Smooth muscle cell (in vitro differentiated cells): Measurements from ENCODE around the gene KIAA1614. TPM values are rescaled to one million over a fixed set of nuclear protein-coding genes. Genes with fewer than 3 reads are reported as not detected.

Experiments used
- DNase-seq: peaks from one replicate; lab custom pipeline; 2025; ENCODE audit not compliant: unreplicated experiment; lab: John Stamatoyannopoulos, UW
- H2AFZ ChIP-seq: fragments of 200-600 bp; sonication (generic); 2 replicates; pipeline ENCODE4 v1.6.0; 2016; ENCODE audit warnings: antibody characterized with exemption, low read depth, mild to moderate bottlenecking
- H3F3A ChIP-seq: fragments of 200-600 bp; sonication (generic); 2 replicates; pipeline ENCODE4 v1.6.0; 2017; ENCODE audit warnings: antibody characterized with exemption, low read depth
- H3K27ac ChIP-seq: fragments of 200-600 bp; sonication (generic); 2 replicates; pipeline ENCODE4 v1.5.1; 2016; ENCODE audit warnings: low read depth, mild to moderate bottlenecking
- H3K27me3 ChIP-seq: fragments of 200-600 bp; sonication (generic); 2 replicates; pipeline ENCODE4 v1.6.1; 2016; ENCODE audit warnings: low read depth, mild to moderate bottlenecking
- H3K36me3 ChIP-seq: fragments of 200-600 bp; sonication (generic); 2 replicates; pipeline ENCODE4 v1.5.1; 2016; ENCODE audit warnings: low read depth
- H3K4me1 ChIP-seq: fragments of 200-600 bp; sonication (generic); 2 replicates; pipeline ENCODE4 v1.5.1; 2016; ENCODE audit warnings: low read depth
- H3K4me2 ChIP-seq: fragments of 200-600 bp; sonication (generic); 2 replicates; pipeline ENCODE4 v1.6.0; 2016; ENCODE audit warnings: mild to moderate bottlenecking
- H3K4me3 ChIP-seq: fragments of 200-600 bp; sonication (generic); 2 replicates; pipeline ENCODE4 v1.5.1; 2016; ENCODE audit warnings: mild to moderate bottlenecking
- H3K79me2 ChIP-seq: fragments of 200-600 bp; sonication (generic); 2 replicates; pipeline ENCODE4 v1.6.0; 2016; ENCODE audit warnings: low read depth, mild to moderate bottlenecking
- H3K9ac ChIP-seq: fragments of 200-600 bp; sonication (generic); 2 replicates; pipeline ENCODE4 v1.6.0; 2016; ENCODE audit warnings: low read depth
- H3K9me3 ChIP-seq: fragments of 200-600 bp; sonication (generic); replicated peaks from 2 replicates; pipeline ENCODE4 v1.5.1; 2016; ENCODE audit warnings: low read depth
- H4K20me1 ChIP-seq: fragments of 200-600 bp; sonication (generic); 2 replicates; pipeline ENCODE4 v1.6.0; 2016; ENCODE audit warnings: low read depth
- CTCF ChIP-seq: fragments of 200-600 bp; sonication (generic); IDR thresholded peaks from 2 replicates; pipeline ENCODE4 v1.5.1; 2017; ENCODE audit warnings: borderline replicate concordance, mild to moderate bottlenecking, antibody characterized with exemption; ENCODE audit not compliant: insufficient read depth, poor library complexity, severe bottlenecking
- WGBS: methylation state at CpG from one replicate; pipeline ENCODE4 v1.1.7; 2016; ENCODE audit warnings: low lambda C conversion rate; 5-methylcytosine and 5-hydroxymethylcytosine counted together
- polyA plus RNA-seq: library from polyadenylated mRNA; unstranded; fragments of >200 nt; fragmentation: Nextera tagmentation; extraction: Ambion mirVana; gene quantifications from 2 replicates; pipeline ENCODE4 v1.2.1, GENCODE V29; 2016
- total RNA-seq: library from RNA; depleted of rRNA; stranded (reverse); fragments of >200 nt; gene quantifications from 2 replicates; pipeline ENCODE4 v1.2.3, GENCODE V29; 2014

KIAA1614 gene
- total and polyA plus RNA-seq, 2 experiments from 2014 or later, result 2.9 to 3.2 TPM

DNA sequence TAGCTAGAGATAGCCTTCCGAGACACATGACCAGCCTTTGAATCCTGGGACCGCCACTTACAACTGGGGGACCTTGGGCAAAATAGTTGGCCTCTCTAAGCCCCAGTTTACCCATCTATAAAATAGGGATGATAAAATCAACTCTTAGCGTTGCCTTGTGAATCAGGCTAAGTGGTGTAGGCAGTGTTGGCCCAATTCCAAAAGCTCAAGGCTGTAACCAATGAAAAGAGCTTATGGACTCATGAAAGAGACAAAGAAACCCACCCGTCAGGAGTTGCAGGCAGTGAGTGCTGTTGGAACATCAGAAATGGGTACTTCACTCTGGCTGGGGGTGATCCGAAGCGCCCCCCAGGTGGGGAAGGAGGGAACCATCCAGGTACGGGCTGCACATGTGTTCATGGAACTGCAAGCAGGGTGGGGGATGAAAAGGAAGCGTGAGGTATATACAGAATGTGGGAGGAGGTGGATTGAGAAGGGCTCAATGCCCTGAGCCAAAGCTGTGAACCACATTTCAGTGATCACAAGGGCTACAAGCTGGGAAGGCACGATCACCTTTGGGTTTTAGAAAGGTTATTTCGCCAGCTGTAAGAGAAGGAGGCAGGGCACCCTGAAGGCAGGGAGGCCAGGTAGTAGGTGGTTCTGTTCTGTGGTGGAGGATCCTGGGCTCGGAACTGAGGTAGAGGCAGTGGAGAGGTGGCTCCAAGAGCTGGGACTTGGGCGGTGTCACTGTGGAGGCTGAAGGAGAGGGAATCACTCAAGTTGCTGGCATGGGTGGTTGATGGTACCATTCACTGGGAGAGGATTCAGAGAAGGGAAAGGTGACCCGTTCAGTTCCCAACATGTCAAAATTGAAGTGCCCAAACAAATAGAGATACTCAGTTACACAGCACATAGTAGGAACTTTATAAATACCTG is 11.4 kb upstream of the KIAA1614 start:
- Histone ChIP-seq H4K20me1 (no peaks in the 10 kb centered on the region), H3F3A (no peaks in the 10 kb centered on the region), H3K27me3 (no peaks in the 10 kb centered on the region), H3K36me3 (no peaks in the 10 kb centered on the region), H3K4me2 (no peak overlapping the region), H3K9me3 (no peaks in the 10 kb centered on the region), H2AFZ (no peak overlapping the region), H3K27ac (no peak overlapping the region), H3K4me1 (peaks cover 5% of the 10 kb centered on the region), H3K79me2 (no peaks in the 10 kb centered on the region), H3K9ac (no peak overlapping the region), H3K4me3 (no peak overlapping the region)
- DNase-seq, result no peak
- TF ChIP-seq CTCF, result no peak
- WGBS, result 88% methylated on average over 13 of the region's 13 CpGs

DNA sequence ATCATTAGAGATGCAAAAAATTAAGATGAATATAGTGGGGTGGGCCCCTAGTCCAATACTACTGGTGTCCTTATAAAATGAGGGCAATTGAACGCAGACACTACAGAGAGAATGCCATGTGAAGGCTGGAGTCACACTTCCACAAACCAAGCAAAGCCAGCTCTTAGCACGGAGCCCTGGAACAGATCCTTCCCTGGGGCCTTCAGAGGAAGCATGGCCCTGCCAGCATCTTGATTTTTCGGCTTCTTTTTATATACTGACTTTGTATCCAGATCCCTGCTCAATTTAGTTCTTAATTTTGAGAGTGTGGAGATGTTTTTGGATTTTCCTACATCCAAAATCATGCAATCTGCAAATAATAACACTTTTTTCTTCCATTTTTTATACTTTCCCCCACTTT is 10.2 kb upstream of the KIAA1614 start:
- Histone ChIP-seq H3K4me3 (no peak overlapping the region), H4K20me1 (no peaks in the 10 kb centered on the region), H3K4me1 (peaks cover 5% of the 10 kb centered on the region), H3F3A (no peaks in the 10 kb centered on the region), H3K9me3 (no peaks in the 10 kb centered on the region), H3K36me3 (no peaks in the 10 kb centered on the region), H3K27ac (no peak overlapping the region), H3K27me3 (no peaks in the 10 kb centered on the region), H3K4me2 (no peak overlapping the region), H3K9ac (no peak overlapping the region), H2AFZ (no peak overlapping the region), H3K79me2 (no peaks in the 10 kb centered on the region)
- TF ChIP-seq CTCF, result no peak
- no peak for DNase-seq
- 93% methylated on average over 3 of the region's 3 CpGs for WGBS

DNA sequence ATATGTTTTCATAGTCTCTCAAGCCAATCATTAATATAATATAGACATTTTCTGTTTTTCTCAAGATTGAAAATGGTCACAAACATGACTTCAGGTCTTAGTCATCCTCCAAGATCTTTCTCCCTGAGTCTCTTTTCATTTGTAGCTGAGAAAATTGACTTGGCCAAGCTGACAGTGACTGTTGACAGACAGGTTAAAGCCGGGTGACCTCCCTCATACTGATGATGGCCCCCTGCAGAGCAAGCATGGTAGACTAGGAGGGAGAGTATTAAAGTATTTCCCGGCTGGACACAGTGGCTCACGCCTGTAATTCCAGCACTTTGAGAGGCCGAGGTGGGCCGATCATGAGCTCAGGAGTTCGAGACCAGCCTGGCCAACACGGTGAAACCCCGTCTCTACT is 6.8 kb upstream of the KIAA1614 start:
- Histone ChIP-seq H3K4me2 (no peak overlapping the region), H3K27ac (no peak overlapping the region), H3K79me2 (no peaks in the 10 kb centered on the region), H3K9me3 (no peaks in the 10 kb centered on the region), H4K20me1 (no peaks in the 10 kb centered on the region), H3K4me3 (no peak overlapping the region), H3K4me1 (no peaks in the 10 kb centered on the region), H3K27me3 (no peaks in the 10 kb centered on the region), H3K36me3 (no peaks in the 10 kb centered on the region), H2AFZ (no peak overlapping the region), H3K9ac (no peak overlapping the region), H3F3A (no peaks in the 10 kb centered on the region)
- no peak for TF ChIP-seq CTCF
- WGBS, result 89% methylated on average over 8 of the region's 8 CpGs
- no peak for DNase-seq

GRCh38 chr1:180906511-180906910 is 6.2 kb upstream of the KIAA1614 start:
- DNase-seq, result no peak
- H3K4me3 ChIP-seq, result no peak overlapping the region
- no peaks in the 10 kb centered on the region for H3K27me3 ChIP-seq
- 92% methylated on average over 9 of the region's 9 CpGs for WGBS
- no peak overlapping the region for H3K4me2 ChIP-seq
- H3K27ac ChIP-seq, result no peak overlapping the region
- TF ChIP-seq CTCF, result no peak
- H3K4me1 ChIP-seq, result peaks cover 4% of the 10 kb centered on the region
- no peaks in the 10 kb centered on the region for H3F3A ChIP-seq
- no peaks in the 10 kb centered on the region for H4K20me1 ChIP-seq
- H2AFZ ChIP-seq, result no peak overlapping the region
- no peak overlapping the region for H3K9ac ChIP-seq
- no peaks in the 10 kb centered on the region for H3K9me3 ChIP-seq
- no peaks in the 10 kb centered on the region for H3K36me3 ChIP-seq
- H3K79me2 ChIP-seq, result no peaks in the 10 kb centered on the region
